Cardiac muscle cell (in vitro differentiated cells and primary cell): Measurements from ENCODE around the gene NSMCE1. TPM values are rescaled to one million over a fixed set of nuclear protein-coding genes. Genes with fewer than 3 reads are reported as not detected.

Source experiments
- DNase-seq, 2 donors: peaks; one replicate each; pipeline versions ENCODE4 v3.0.0 to v3.0.0-alpha.2; 2010 to 2017; ENCODE audit warnings: low read depth in 1 of 2, low spot score in 1 of 2
- H3K27ac ChIP-seq: fragments of 200-600 bp; sonication (generic); 2 replicates; pipeline ENCODE4 v1.5.1; 2016
- H3K27me3 ChIP-seq: fragments of 200-600 bp; sonication (generic); 2 replicates; pipeline ENCODE4 v1.6.0; 2016; ENCODE audit warnings: control low read depth
- H3K36me3 ChIP-seq: fragments of 200-600 bp; sonication (generic); 2 replicates; pipeline ENCODE4 v1.5.1; 2016; ENCODE audit warnings: control low read depth
- H3K4me1 ChIP-seq: fragments of 200-600 bp; sonication (generic); 2 replicates; pipeline ENCODE4 v1.8.1; 2017; ENCODE audit warnings: low read depth, mild to moderate bottlenecking, mixed run types
- H3K4me3 ChIP-seq: fragments of 200-600 bp; sonication (generic); 2 replicates; pipeline ENCODE4 v1.5.1; 2016; ENCODE audit warnings: mild to moderate bottlenecking
- H3K9me3 ChIP-seq: fragments of 200-600 bp; sonication (generic); 2 replicates; pipeline ENCODE4 v1.5.1; 2017; ENCODE audit warnings: low read depth, mild to moderate bottlenecking, control low read depth
- CTCF ChIP-seq: IDR thresholded peaks from 2 replicates; pipeline ENCODE4 v1.5.1; 2012; ENCODE audit warnings: low read depth, mild to moderate bottlenecking, low read length
- polyA plus RNA-seq: library from polyadenylated mRNA; unstranded; fragments of >200 nt; fragmentation: Nextera tagmentation; extraction: Ambion mirVana; gene quantifications from 2 replicates; pipeline ENCODE4 v1.2.1, GENCODE V29; 2016
- total RNA-seq: library from RNA; depleted of rRNA; stranded (reverse); fragments of >200 nt; gene quantifications from 2 replicates; pipeline ENCODE4 v1.2.3, GENCODE V29; 2016

The NSMCE1 gene
- total and polyA plus RNA-seq, 2 experiments from 2014 or later, result 23.4 to 28.2 TPM

GRCh38 chr16:27315333-27316037 lies 46.9 kb upstream of the NSMCE1 start:
- no peaks in the 10 kb centered on the region for H3K9me3 ChIP-seq
- peak; percentile 38 to 84 for DNase-seq
- H3K27me3 ChIP-seq, result no peaks in the 10 kb centered on the region
- H3K36me3 ChIP-seq, result no peaks in the 10 kb centered on the region
- TF ChIP-seq CTCF, result peak; percentile 25
- H3K4me1 ChIP-seq, result peaks cover 12% of the 10 kb centered on the region
- peak overlapping the region; percentile 2 for H3K27ac ChIP-seq
- peak overlapping the region; percentile 86 for H3K4me3 ChIP-seq

DNA sequence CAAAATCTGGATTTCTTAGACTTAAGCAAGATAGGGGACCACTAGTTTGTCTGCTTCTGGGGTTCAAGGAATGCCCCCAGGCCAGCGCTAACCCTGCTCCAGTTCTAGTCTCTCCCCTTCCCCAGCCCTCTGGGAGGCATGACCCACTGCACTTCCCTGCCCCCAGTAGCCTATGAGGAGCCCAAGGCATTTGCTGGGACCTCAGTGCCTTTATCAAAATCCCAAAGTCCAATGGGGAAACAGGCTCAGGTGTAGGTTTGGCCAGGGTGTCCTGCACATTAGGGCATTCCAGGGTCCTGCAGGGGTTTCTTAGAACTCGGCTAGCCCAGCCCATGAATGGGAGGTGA lies 46.4 kb upstream of the NSMCE1 start:
- H3K27me3 ChIP-seq, result no peaks in the 10 kb centered on the region
- no peak for DNase-seq
- peaks cover 12% of the 10 kb centered on the region for H3K4me1 ChIP-seq
- peak overlapping the region; percentile 86 for H3K4me3 ChIP-seq
- H3K9me3 ChIP-seq, result no peaks in the 10 kb centered on the region
- no peak overlapping the region for H3K27ac ChIP-seq
- no peak for TF ChIP-seq CTCF
- H3K36me3 ChIP-seq, result no peaks in the 10 kb centered on the region

DNA sequence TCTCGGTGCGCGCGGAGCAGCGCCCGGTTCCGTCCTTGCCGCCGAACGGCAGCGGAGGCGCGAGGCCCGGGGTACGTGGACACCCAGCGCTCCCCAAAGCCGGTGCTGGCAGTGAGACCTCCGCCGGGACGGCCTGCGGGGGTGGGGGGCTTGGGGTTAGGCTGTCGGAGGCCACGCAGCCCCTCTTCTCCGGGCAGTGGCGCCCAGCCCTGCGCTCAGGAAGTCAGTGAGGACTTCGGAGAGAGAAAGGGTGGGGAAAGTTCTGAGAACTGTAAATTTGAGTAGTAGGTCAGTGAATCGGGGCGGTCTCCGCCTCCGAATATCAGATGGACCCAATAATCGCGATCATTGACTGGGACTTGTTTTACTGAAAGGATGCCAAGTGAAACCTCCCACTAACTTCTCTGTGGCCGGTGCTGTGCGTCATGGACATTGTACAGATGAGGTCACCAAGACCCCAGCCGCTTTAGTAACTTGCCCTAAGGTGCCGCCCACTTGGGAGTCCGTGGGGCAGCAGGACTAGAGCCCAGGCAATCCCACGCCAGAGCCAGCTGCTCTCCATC lies 45.7 kb upstream of the NSMCE1 start:
- H3K4me1 ChIP-seq, result peaks cover 12% of the 10 kb centered on the region
- no peaks in the 10 kb centered on the region for H3K36me3 ChIP-seq
- H3K4me3 ChIP-seq, result peak overlapping the region; percentile 86
- H3K27me3 ChIP-seq, result no peaks in the 10 kb centered on the region
- peak; percentile 31 to 94 for DNase-seq
- H3K9me3 ChIP-seq, result no peaks in the 10 kb centered on the region
- TF ChIP-seq CTCF, result no peak
- H3K27ac ChIP-seq, result peak overlapping the region; percentile 63

DNA sequence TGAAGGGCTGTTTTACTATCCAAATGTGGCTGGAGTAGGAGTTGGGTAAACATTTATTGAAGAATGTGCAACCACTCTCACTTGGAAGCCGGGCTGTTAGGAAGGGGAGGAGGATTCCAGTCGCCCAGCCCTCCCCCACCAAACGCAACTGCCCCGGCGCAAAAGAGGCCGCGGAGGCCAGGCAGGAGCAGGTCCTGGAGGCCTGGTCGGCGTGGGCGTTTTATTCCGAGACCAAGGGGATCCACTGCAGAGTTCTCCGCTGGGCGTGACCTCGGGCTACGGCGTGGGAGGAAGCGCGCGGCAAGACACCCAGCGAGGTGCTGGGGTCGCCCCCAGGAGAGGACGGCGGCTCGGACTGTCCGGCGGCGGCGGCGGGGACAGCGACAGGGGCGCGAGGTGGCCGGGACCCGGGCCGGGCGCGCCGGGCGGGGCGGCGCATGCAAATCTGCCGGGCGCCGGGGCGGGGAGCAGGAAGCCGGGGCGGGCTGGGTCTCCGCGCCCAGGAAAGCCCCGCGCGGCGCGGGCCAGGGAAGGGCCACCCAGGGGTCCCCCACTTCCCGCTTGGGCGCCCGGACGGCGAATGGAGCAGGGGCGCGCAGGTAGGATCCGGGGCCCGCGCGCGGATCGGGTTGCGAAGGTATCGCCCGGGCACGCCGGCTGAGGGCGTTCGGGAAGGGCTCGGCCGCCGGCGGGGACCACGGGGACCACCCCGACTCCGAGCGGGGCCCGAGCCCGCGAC lies 45.0 kb upstream of the NSMCE1 start, which contains the start of gene IL4R:
Gene IL4R, plus strand, starts transcription at position 553 of the 739 bp plus-strand sequence. CDS start 26,230 bp downstream, outside the sequence.
- Histone ChIP-seq H3K27me3 (no peaks in the 10 kb centered on the region), H3K4me1 (peaks cover 7% of the 10 kb centered on the region), H3K36me3 (no peaks in the 10 kb centered on the region), H3K4me3 (peak within 1 kb of the TSS; percentile 86), H3K27ac (peak within 1 kb of the TSS; percentile 63), H3K9me3 (no peaks in the 10 kb centered on the region)
- peak; percentile 76 to 95 for DNase-seq
- TF ChIP-seq CTCF, result no peak

- H3K4me1 ChIP-seq, result peaks cover 3% of the 10 kb centered on the region
- no peaks in the 10 kb centered on the region for H3K36me3 ChIP-seq
- no peaks in the 10 kb centered on the region for H3K27me3 ChIP-seq
- H3K9me3 ChIP-seq, result no peaks in the 10 kb centered on the region
- no peak for DNase-seq
- H3K27ac ChIP-seq, result peak overlapping the region; percentile 63
- peak overlapping the region; percentile 86 for H3K4me3 ChIP-seq
- TF ChIP-seq CTCF, result no peak
Measured at GRCh38 chr16:27312580-27313421, 44.2 kb upstream of the NSMCE1 start.
